GM18861 (cell line): ENCODE data around the gene CADPS.

ENCODE experiments used
- ATAC-seq: cut with Tn5 transposase; IDR thresholded peaks from one replicate; pipeline ENCODE4 v1.9.1; 2021; ENCODE audit not compliant: unreplicated experiment

CADPS gene

DNA sequence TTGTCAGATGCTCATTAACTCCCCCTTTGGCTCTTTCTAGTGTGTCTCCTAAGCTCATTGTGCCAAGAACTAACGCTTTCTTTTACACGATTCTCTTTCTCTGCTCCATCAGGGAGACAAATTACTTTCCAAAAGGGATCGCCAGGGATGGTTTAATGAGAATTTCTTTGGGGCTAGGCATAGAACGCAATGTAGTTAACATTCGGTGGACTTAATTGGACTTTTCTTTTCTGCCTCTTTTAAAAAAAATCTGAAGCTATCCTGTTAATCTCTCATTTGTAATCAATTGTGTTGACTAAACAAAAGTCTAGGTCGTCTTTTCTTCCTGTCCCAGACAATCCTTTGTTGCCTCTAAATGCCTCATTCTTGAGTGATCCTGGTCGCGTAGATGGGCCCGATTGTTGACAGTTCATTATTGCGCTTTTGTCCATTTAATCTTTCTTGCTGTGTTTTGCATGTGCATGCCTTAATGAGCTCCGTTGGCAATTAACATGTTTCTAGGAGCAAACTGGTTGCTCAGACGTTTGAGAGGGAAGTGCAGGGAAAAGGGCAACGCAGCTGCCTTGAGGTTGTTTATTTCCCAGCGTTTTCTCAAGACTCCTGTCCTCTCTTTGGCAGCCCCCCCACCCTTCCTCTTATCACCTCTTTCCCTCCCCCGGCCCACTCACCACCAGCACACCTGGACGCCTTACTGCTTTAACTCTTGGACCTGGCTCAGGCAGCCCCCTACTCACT is 509.7 kb downstream of the CADPS start:
- ATAC-seq = no peak

DNA sequence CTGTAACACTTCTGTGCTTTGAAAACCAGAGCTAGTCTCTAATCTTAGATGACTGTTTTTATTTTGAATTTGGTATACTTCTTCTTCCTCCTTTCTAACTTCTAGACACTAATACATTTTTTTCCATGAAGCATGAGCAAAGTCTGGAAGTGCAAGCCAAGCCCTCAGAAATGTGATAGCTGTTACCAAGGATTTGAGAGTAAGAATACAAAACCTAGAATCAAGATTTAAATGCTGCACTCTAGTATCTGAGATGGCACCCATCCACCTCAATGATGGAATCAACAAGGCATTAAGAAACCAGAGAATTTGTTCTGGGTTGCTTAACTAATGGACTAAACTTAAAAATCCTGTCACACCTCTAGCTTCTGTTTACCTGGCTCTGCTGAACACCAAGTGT is 511.0 kb downstream of the CADPS start:
- no peak for ATAC-seq

DNA sequence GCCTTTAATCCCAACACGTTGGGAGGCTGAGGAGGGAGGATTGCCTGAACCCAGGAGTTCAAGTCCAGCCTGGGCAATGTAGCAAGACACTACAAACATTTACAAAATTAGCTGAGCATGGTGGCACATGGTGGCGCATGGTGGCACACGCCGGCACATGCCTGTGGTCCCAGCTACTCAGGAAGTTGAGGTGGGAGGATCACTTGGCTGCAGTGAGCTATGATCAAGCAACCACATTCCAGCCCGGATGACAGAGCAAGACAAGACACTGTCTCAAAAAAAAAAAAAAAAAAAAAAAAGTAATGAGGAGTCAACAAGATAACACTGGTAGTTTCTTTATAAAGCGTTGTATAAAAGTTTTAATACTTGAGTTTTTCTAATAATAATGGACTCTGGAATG is 511.9 kb downstream of the CADPS start:
- no peak for ATAC-seq

DNA sequence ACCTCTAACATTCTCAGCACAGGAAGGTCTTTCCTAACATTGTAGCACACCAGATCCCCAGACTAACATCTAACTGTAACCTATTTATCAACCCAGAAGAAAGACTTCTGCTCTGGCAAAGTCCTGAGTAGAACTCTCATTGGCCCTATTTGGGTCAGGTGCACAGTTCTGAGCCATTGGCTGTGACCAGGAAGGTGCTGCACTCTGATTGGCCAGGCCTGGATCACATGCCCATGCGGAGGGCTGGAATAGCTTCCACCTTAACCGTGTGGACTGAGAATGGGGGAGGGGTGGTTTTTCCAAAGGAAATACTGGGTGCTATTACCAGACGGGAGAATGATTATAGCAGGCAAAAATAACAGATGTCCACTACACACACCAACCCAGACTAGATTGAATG is 513.4 kb downstream of the CADPS start:
- ATAC-seq = peak; percentile 7

DNA sequence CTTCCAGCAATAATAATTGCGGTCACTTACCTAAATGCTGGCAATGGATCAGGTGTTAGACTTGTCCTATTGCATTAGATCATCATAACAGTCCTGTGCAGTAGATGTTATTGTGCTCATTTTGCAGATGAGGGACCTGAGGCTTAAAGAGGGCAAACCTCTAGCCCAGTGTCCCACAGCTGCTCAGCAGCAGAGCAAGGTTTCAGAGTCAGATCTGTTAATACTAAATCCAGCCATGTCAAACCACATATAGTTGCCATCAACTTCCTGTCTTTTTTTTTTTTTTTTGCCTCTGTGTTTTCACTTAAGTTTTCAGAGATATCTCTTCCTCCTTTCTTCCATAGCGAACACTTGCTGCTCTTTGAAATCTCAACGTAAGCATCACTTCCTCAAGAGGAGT is 514.0 kb downstream of the CADPS start:
- ATAC-seq = peak; percentile 99

DNA sequence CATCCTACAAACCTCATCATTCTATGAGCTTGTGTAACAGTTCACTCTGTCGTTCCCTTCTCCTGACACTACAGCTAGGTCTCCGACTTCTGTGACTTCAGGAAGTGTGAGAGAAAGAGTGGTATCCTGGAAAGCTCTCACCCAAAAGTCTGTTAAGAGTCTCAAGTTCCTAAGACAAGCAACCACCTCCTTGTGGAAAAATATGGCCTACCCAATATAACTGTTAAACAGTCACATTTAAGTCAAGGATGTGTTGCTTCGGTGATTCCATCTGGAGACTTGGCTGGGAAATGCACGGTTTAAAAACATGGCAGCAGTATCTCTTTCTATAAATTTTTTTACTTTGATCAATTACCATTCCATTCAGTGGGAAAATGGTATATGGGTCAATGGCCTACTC is 515.7 kb downstream of the CADPS start:
- no peak for ATAC-seq

DNA sequence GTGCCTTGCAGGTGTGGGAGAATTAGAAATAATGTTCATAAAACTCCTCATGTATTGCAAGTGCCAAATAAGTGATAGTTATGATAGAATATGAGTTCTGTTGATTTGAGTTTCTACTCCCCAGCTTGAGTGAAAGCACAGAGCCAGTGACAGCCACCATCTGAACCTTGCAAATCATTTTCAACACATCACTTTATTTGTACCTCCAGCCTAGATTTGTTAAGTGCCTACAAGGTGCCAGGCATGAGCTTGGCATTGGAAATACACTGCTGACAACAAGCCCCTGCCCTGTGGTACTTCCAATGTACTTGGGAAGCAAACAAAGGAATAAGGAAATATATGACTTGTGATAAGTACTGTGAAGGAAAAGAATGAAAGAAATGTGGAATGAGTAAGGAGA is 518.9 kb downstream of the CADPS start:
- ATAC-seq = no peak

DNA sequence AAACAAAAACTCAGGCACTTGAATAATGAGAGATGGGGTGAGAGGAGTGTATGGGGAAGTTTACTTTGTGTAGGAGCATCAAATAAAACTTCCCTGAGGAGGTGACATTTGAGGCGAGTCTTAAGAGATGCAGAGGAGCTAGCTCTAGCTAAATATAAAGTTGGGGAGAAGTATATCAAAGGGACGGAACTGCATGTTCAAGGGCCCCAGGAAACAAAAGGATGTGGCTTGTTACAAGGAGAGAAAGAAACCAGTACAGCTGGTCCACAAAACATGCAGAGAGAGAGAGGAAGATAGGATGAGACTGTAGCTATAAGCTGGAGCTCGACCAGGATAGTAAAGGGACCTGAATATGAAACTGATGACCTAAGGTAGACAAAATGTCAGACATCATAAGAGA is 519.5 kb downstream of the CADPS start:
- ATAC-seq = no peak
